Measurements from ENCODE around the gene ENPP1.

Gene ENPP1

DNA sequence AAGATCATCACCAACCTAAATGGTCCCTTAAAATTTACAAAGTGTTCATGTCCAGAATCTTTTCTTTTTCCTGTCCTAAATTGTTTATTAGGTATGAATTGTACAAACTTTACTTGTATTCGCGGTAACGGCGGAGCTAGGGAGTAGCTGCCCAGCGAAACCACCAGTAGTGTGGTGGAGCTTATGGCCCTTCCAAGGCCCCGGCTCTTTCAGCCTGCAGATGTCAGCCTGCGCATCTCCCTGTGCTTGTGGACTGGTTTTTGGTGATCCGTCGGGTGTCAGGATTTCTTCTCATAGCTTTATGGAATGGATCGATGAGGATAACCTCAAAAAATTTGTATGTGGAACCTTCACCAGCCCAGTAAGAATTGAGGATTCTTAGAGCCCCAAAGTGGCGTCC lies 27.2 kb upstream of the ENPP1 start:
- ChIA-PET CTCF (interaction anchor here (2.1 kb wide), 1 partner anchor 9 kb away, joined by 6 read pairs; no protein-coding TSS in a partner anchor), POLR2A (no interaction called here)
- DNase-seq (ENCODE audit: extremely low spot score), result no peak
- TF ChIP-seq, protein P1, sequence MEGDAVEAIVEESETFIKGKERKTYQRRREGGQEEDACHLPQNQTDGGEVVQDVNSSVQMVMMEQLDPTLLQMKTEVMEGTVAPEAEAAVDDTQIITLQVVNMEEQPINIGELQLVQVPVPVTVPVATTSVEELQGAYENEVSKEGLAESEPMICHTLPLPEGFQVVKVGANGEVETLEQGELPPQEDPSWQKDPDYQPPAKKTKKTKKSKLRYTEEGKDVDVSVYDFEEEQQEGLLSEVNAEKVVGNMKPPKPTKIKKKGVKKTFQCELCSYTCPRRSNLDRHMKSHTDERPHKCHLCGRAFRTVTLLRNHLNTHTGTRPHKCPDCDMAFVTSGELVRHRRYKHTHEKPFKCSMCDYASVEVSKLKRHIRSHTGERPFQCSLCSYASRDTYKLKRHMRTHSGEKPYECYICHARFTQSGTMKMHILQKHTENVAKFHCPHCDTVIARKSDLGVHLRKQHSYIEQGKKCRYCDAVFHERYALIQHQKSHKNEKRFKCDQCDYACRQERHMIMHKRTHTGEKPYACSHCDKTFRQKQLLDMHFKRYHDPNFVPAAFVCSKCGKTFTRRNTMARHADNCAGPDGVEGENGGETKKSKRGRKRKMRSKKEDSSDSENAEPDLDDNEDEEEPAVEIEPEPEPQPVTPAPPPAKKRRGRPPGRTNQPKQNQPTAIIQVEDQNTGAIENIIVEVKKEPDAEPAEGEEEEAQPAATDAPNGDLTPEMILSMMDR (IDR thresholded peaks at IDR 0.05; ENCODE audit: control extremely low read depth, extremely low read depth, low read depth, missing control alignments), result no peak

DNA sequence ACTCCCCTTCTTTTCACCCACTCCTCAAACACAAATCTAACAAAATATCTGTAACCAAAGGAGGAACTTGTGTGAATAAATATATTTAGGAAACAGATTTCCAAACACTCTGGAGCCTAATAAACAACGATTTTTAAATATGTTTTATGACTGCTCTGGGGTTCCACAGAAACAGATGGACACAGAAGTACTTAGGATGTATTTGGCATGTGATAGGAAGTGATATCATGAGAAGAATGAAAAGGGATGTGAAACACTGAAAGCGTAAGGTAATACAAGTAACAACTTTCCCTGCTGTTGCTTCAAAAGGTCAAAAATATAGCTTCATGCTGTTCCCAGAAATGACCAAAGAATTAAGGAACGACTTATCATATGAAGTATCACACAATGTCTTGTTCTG lies 26.1 kb upstream of the ENPP1 start:
- TF ChIP-seq, protein P1 (IDR thresholded peaks at IDR 0.05; ENCODE audit: control extremely low read depth, extremely low read depth, low read depth, missing control alignments), result no peak
- ChIA-PET POLR2A (no interaction called here), CTCF (interaction anchor here (1.5 to 2.1 kb wide), 2 partner anchors 9 to 10 kb away, joined by 3 to 6 read pairs; no protein-coding TSS in a partner anchor)
- DNase-seq (ENCODE audit: extremely low spot score), result no peak

DNA sequence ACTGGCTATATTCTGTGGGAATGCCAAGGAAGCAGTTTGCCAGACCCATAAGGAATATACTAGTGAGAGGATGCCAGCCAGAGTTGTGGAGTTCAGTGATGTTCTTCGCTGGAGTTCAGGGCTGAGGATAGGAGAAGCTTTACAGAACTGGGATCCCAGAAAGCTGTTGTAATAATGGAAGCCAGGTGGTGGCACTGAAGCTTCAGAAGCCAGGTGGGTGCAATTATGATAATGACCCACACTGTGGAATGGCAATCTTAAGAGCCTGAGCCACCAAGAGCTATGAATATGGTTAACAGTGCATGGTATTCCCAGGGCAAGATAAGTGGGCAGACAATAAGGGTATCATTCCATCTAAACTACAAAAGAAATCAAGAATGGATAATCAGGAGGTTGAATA lies 25.1 kb upstream of the ENPP1 start:
- CTCF ChIA-PET, result interaction anchor here (0.8 to 2.1 kb wide), 3 partner anchors 10 to 34 kb away, joined by 3 to 6 read pairs (median 3); no protein-coding TSS in a partner anchor
- POLR2A ChIA-PET, result no interaction called here
- TF ChIP-seq, protein P1 (IDR thresholded peaks at IDR 0.05; ENCODE audit: control extremely low read depth, extremely low read depth, low read depth, missing control alignments), result no peak
- DNase-seq (ENCODE audit: extremely low spot score), result no peak

DNA sequence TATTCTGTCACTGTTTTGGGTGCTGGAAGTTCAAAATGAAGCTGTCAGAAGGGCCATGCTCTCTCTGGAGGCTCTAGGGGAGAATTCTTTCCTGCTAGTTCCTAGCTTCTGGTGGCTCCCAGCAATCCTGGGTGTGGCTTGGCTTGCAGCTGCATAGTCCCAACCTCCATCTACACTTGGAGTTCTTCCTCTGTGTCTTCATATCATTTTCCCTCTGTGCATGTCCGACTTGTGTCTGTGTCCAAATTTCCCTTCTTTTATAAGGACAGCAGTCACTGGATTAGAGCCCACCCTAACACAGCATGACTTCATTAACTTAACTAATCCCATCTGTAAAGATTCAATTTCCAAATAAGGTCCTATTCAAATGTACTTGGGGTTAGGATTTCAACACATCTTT lies 23.3 kb upstream of the ENPP1 start:
- no peak for DNase-seq (ENCODE audit: extremely low spot score)
- ChIA-PET POLR2A (no interaction called here), CTCF (no interaction called here)
- TF ChIP-seq, protein P1 (IDR thresholded peaks at IDR 0.05; ENCODE audit: control extremely low read depth, extremely low read depth, low read depth, missing control alignments), result no peak

- DNase-seq (ENCODE audit: extremely low spot score), result no peak
- ChIA-PET CTCF (no interaction called here), POLR2A (no interaction called here)
- TF ChIP-seq, protein P1 (IDR thresholded peaks at IDR 0.05; ENCODE audit: control extremely low read depth, extremely low read depth, low read depth, missing control alignments), result no peak
These were observed 20.7 kb upstream of the ENPP1 start for GRCh38 chr6:131787079-131787478.

DNA sequence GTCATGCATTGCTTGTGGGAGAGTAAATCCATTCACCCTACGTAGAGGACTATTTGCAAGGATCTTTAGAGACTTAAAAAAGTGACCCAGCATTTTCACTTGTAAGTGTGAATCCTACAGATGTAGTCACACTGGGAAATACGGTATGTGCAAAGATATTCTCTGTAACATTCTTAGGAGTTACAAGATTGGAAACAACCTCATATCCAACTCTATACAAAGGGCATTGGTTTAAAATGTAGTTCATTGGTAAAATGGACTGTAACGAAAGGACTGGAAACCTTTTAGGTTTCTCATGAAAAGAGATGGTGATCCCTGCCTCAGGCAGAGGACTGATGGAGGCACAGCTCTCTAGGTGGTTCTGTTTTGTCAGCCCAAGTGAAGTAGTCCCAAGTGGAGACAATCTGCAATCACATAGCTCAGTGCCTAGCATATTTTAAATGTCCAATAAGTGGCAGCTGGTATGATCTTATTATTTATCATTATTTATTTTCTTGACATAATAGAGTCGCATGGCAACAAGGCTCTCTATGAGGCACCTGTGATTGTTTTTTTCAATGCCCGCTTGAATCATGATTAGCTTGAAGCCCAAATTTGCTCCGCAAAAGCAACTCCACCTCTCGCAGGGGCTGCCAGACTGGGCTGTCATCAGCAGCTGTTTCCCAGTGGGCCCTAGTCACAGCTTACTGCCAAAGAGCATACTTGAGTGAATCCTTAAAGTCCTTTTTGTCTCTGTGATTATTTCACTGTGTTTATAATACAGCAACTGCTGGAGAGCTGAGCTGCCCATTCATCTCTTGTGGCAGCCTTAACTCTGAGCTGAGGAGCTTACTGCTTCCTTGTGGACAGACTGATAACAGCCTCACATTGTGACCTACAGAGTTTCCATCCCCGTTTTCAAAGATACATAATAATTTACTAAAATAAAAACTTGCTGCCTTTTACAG lies 19.8 kb upstream of the ENPP1 start:
- POLR2A ChIA-PET, result no interaction called here
- TF ChIP-seq, protein P1 (IDR thresholded peaks at IDR 0.05; ENCODE audit: control extremely low read depth, extremely low read depth, low read depth, missing control alignments), result no peak
- DNase-seq (ENCODE audit: extremely low spot score), result no peak
- CTCF ChIA-PET, result no interaction called here

Measured in GM10248 (cell line).